Transverse colon (tissue), 4 donors: Measurements from ENCODE around the gene KRTAP4-8.

ENCODE experiments used
- CTCF ChIP-seq, 5 experiments: fragments of 200-600 bp in 3 of 5; fragments of 450-650 bp in 2 of 5; sonication (generic) in 3 of 5; IDR thresholded peaks; 1 replicate in 2 of 5; 2 replicates in 3 of 5; pipeline ENCODE4 v1.5.1; 2016 to 2017; ENCODE audit warnings: antibody characterized with exemption in 5 of 5, inconsistent platforms in 3 of 5, mild to moderate bottlenecking in 2 of 5, moderate library complexity in 1 of 5
- EP300 ChIP-seq: sonication (generic); formaldehyde crosslinking; IDR thresholded peaks from one replicate; pipeline ENCODE4 v1.6.1; 2017; ENCODE audit warnings: antibody characterized with exemption, low read depth
- POLR2A ChIP-seq: fragments of 450-650 bp; IDR thresholded peaks from one replicate; pipeline ENCODE4 v1.6.1; 2016; ENCODE audit warnings: antibody characterized with exemption, mild to moderate bottlenecking, moderate library complexity
- POLR2AphosphoS5 ChIP-seq, 3 donors: sonication (generic); formaldehyde crosslinking; IDR thresholded peaks; one replicate each; pipeline ENCODE4 v1.6.1; 2016; ENCODE audit warnings: antibody characterized with exemption in 3 of 3

GRCh38 chr17:41061964-41062363 lies 36.0 kb downstream of the KRTAP4-8 start:
- TF ChIP-seq POLR2AphosphoS5 (IDR thresholded peaks at IDR 0.05) (no peak), CTCF (IDR thresholded peaks at IDR 0.05) (no peak), POLR2A (no peak), EP300 (no peak)
